ENCODE results near the gene KICS2. TPM values are rescaled to one million over a fixed set of nuclear protein-coding genes. Genes with fewer than 3 reads are reported as not detected.
A peak's percentile ranks its signal among the peaks of the same experiment; 100 is the strongest.
"Not testable (repeated sequence)": the region's sequence is repeated elsewhere in the genome, so short reads cannot be mapped to it uniquely, and the experiment has no call there.

The KICS2 gene
- total RNA-seq, 1 donor from 2014 or later = 3.2 TPM

- not testable (repeated sequence) for DNase-seq (ENCODE audit: low read depth in 2 of 2)
These were observed 4.5 kb downstream of the KICS2 start for GRCh38 chr12:64217643-64218042.

- no peak for DNase-seq (ENCODE audit: low read depth in 2 of 2)
These were observed 5.9 kb downstream of the KICS2 start for GRCh38 chr12:64216239-64216638.

GRCh38 chr12:64212119-64212746 lies 9.9 kb downstream of the KICS2 start:
- no peak for DNase-seq (ENCODE audit: low read depth in 2 of 2)

- DNase-seq (ENCODE audit: low read depth in 2 of 2) = no peak
These were observed 14.6 kb downstream of the KICS2 start for GRCh38 chr12:64207453-64207852.

GRCh38 chr12:64205542-64205941 lies 16.6 kb downstream of the KICS2 start:
- DNase-seq (ENCODE audit: low read depth in 2 of 2) = no peak

- DNase-seq (ENCODE audit: low read depth in 2 of 2) = no peak
These were observed 18.3 kb downstream of the KICS2 start for GRCh38 chr12:64203775-64204174.

GRCh38 chr12:64203036-64203435 lies 19.1 kb downstream of the KICS2 start:
- no peak for DNase-seq (ENCODE audit: low read depth in 2 of 2)

- not testable (repeated sequence) for DNase-seq (ENCODE audit: low read depth in 2 of 2)
These were observed 26.3 kb downstream of the KICS2 start for GRCh38 chr12:64195841-64196240.

- DNase-seq (ENCODE audit: low read depth in 2 of 2) = no peak
These were observed 27.6 kb downstream of the KICS2 start for GRCh38 chr12:64194333-64195149.

GRCh38 chr12:64193931-64194330 lies 28.2 kb downstream of the KICS2 start:
- DNase-seq (ENCODE audit: low read depth in 2 of 2) = no peak

- no peak for DNase-seq (ENCODE audit: low read depth in 2 of 2)
These were observed 29.3 kb downstream of the KICS2 start for GRCh38 chr12:64192644-64193444.

GRCh38 chr12:64190140-64190539 lies 32.0 kb downstream of the KICS2 start:
- DNase-seq (ENCODE audit: low read depth in 2 of 2) = no peak

GRCh38 chr12:64189530-64189929 lies 32.6 kb downstream of the KICS2 start:
- no peak for DNase-seq (ENCODE audit: low read depth in 2 of 2)

GRCh38 chr12:64187794-64188193 lies 34.3 kb downstream of the KICS2 start:
- DNase-seq (ENCODE audit: low read depth in 2 of 2) = no peak

GRCh38 chr12:64187370-64187769 lies 34.7 kb downstream of the KICS2 start:
- peak in 1 of 2 donors; percentile 60 for DNase-seq (ENCODE audit: low read depth in 2 of 2)

- DNase-seq (ENCODE audit: low read depth in 2 of 2) = peak in 1 of 2 donors; percentile 41
These were observed 35.3 kb downstream of the KICS2 start for GRCh38 chr12:64186789-64187188.

GRCh38 chr12:64184216-64184615 lies 37.9 kb downstream of the KICS2 start:
- DNase-seq (ENCODE audit: low read depth in 2 of 2) = no peak

GRCh38 chr12:64181430-64182291 lies 40.4 kb downstream of the KICS2 start:
- DNase-seq (ENCODE audit: low read depth in 2 of 2) = peak; percentile 41 to 82

GRCh38 chr12:64180951-64181350 lies 41.1 kb downstream of the KICS2 start:
- DNase-seq (ENCODE audit: low read depth in 2 of 2) = peak in 1 of 2 donors; percentile 59

GRCh38 chr12:64178122-64178521 lies 44.0 kb downstream of the KICS2 start:
- peak in 1 of 2 donors; percentile 17 for DNase-seq (ENCODE audit: low read depth in 2 of 2)

- DNase-seq (ENCODE audit: low read depth in 2 of 2) = peak in 1 of 2 donors; percentile 59
These were observed 45.1 kb downstream of the KICS2 start for GRCh38 chr12:64177001-64177400.
